ENCODE results near the gene TBCD.

Gene TBCD

GRCh38 chr17:82915010-82915756 is 163.3 kb downstream of the TBCD start:
- Histone ChIP-seq H3K27ac (ENCODE audit: low read depth, low read length) (no peak overlapping the region), H3K9ac (ENCODE audit: low read depth, low read length) (no peak overlapping the region), H3K4me1 (ENCODE audit: control insufficient read depth, insufficient read depth, low read length) (no peaks in the 10 kb centered on the region)

GRCh38 chr17:82915757-82916027 is 163.8 kb downstream of the TBCD start:
- Histone ChIP-seq H3K4me3 (ENCODE audit: low read depth, low read length) (no peak overlapping the region), H3K9ac (ENCODE audit: low read depth, low read length) (no peak overlapping the region), H3K9me3 (ENCODE audit: control insufficient read depth, insufficient read depth, low read length) (no peaks in the 10 kb centered on the region), H3K27ac (ENCODE audit: low read depth, low read length) (no peak overlapping the region), H3K36me3 (ENCODE audit: control insufficient read depth, insufficient read depth, low read length) (peaks cover 26% of the 10 kb centered on the region), H3K4me1 (ENCODE audit: control insufficient read depth, insufficient read depth, low read length) (no peaks in the 10 kb centered on the region), H3K27me3 (ENCODE audit: control insufficient read depth, insufficient read depth, low read length) (no peaks in the 10 kb centered on the region)

More at GRCh38 chr17:82915010-82915756, 163.3 kb downstream of the TBCD start:
- peaks cover 25% of the 10 kb centered on the region for H3K36me3 ChIP-seq (ENCODE audit: control insufficient read depth, insufficient read depth, low read length)
- H3K4me3 ChIP-seq (ENCODE audit: low read depth, low read length) = no peak overlapping the region
- no peaks in the 10 kb centered on the region for H3K27me3 ChIP-seq (ENCODE audit: control insufficient read depth, insufficient read depth, low read length)
- H3K9me3 ChIP-seq (ENCODE audit: control insufficient read depth, insufficient read depth, low read length) = no peaks in the 10 kb centered on the region

GRCh38 chr17:82917699-82918345 is 166.0 kb downstream of the TBCD start:
- Histone ChIP-seq H3K36me3 (ENCODE audit: control insufficient read depth, insufficient read depth, low read length) (peaks cover 29% of the 10 kb centered on the region), H3K9me3 (ENCODE audit: control insufficient read depth, insufficient read depth, low read length) (no peaks in the 10 kb centered on the region), H3K4me3 (ENCODE audit: low read depth, low read length) (no peak overlapping the region), H3K27ac (ENCODE audit: low read depth, low read length) (no peak overlapping the region), H3K4me1 (ENCODE audit: control insufficient read depth, insufficient read depth, low read length) (no peaks in the 10 kb centered on the region), H3K27me3 (ENCODE audit: control insufficient read depth, insufficient read depth, low read length) (no peaks in the 10 kb centered on the region), H3K9ac (ENCODE audit: low read depth, low read length) (no peak overlapping the region)

GRCh38 chr17:82918508-82918907 is 166.6 kb downstream of the TBCD start:
- peaks cover 28% of the 10 kb centered on the region for H3K36me3 ChIP-seq (ENCODE audit: control insufficient read depth, insufficient read depth, low read length)
- no peak overlapping the region for H3K27ac ChIP-seq (ENCODE audit: low read depth, low read length)
- H3K9ac ChIP-seq (ENCODE audit: low read depth, low read length) = no peak overlapping the region
- H3K9me3 ChIP-seq (ENCODE audit: control insufficient read depth, insufficient read depth, low read length) = no peaks in the 10 kb centered on the region
- no peak overlapping the region for H3K4me3 ChIP-seq (ENCODE audit: low read depth, low read length)
- H3K4me1 ChIP-seq (ENCODE audit: control insufficient read depth, insufficient read depth, low read length) = no peaks in the 10 kb centered on the region
- no peaks in the 10 kb centered on the region for H3K27me3 ChIP-seq (ENCODE audit: control insufficient read depth, insufficient read depth, low read length)

GRCh38 chr17:82920150-82920549 is 168.3 kb downstream of the TBCD start:
- Histone ChIP-seq H3K27ac (ENCODE audit: low read depth, low read length) (no peak overlapping the region), H3K9me3 (ENCODE audit: control insufficient read depth, insufficient read depth, low read length) (no peaks in the 10 kb centered on the region), H3K9ac (ENCODE audit: low read depth, low read length) (no peak overlapping the region), H3K27me3 (ENCODE audit: control insufficient read depth, insufficient read depth, low read length) (no peaks in the 10 kb centered on the region), H3K4me1 (ENCODE audit: control insufficient read depth, insufficient read depth, low read length) (no peaks in the 10 kb centered on the region), H3K4me3 (ENCODE audit: low read depth, low read length) (no peak overlapping the region), H3K36me3 (ENCODE audit: control insufficient read depth, insufficient read depth, low read length) (peaks cover 44% of the 10 kb centered on the region)

GRCh38 chr17:82920715-82921114 is 168.8 kb downstream of the TBCD start:
- no peaks in the 10 kb centered on the region for H3K27me3 ChIP-seq (ENCODE audit: control insufficient read depth, insufficient read depth, low read length)
- H3K4me1 ChIP-seq (ENCODE audit: control insufficient read depth, insufficient read depth, low read length) = no peaks in the 10 kb centered on the region
- no peak overlapping the region for H3K4me3 ChIP-seq (ENCODE audit: low read depth, low read length)
- peaks cover 50% of the 10 kb centered on the region for H3K36me3 ChIP-seq (ENCODE audit: control insufficient read depth, insufficient read depth, low read length)
- H3K9ac ChIP-seq (ENCODE audit: low read depth, low read length) = no peak overlapping the region
- no peak overlapping the region for H3K27ac ChIP-seq (ENCODE audit: low read depth, low read length)
- no peaks in the 10 kb centered on the region for H3K9me3 ChIP-seq (ENCODE audit: control insufficient read depth, insufficient read depth, low read length)

GRCh38 chr17:82921426-82921825 is 169.6 kb downstream of the TBCD start:
- no peak overlapping the region for H3K9ac ChIP-seq (ENCODE audit: low read depth, low read length)
- peaks cover 54% of the 10 kb centered on the region for H3K36me3 ChIP-seq (ENCODE audit: control insufficient read depth, insufficient read depth, low read length)
- no peaks in the 10 kb centered on the region for H3K9me3 ChIP-seq (ENCODE audit: control insufficient read depth, insufficient read depth, low read length)
- no peak overlapping the region for H3K4me3 ChIP-seq (ENCODE audit: low read depth, low read length)
- no peaks in the 10 kb centered on the region for H3K27me3 ChIP-seq (ENCODE audit: control insufficient read depth, insufficient read depth, low read length)
- no peak overlapping the region for H3K27ac ChIP-seq (ENCODE audit: low read depth, low read length)
- H3K4me1 ChIP-seq (ENCODE audit: control insufficient read depth, insufficient read depth, low read length) = no peaks in the 10 kb centered on the region

- Histone ChIP-seq H3K9me3 (ENCODE audit: control insufficient read depth, insufficient read depth, low read length) (no peaks in the 10 kb centered on the region), H3K27me3 (ENCODE audit: control insufficient read depth, insufficient read depth, low read length) (no peaks in the 10 kb centered on the region), H3K27ac (ENCODE audit: low read depth, low read length) (no peak overlapping the region), H3K4me1 (ENCODE audit: control insufficient read depth, insufficient read depth, low read length) (no peaks in the 10 kb centered on the region), H3K4me3 (ENCODE audit: low read depth, low read length) (no peak overlapping the region), H3K9ac (ENCODE audit: low read depth, low read length) (no peak overlapping the region; the same call in 1 of the 2 replicates), H3K36me3 (ENCODE audit: control insufficient read depth, insufficient read depth, low read length) (peaks cover 66% of the 10 kb centered on the region)
These were observed 170.8 kb downstream of the TBCD start for GRCh38 chr17:82922646-82923045.

GRCh38 chr17:82923366-82924113 is 171.7 kb downstream of the TBCD start:
- Histone ChIP-seq H3K4me1 (ENCODE audit: control insufficient read depth, insufficient read depth, low read length) (no peaks in the 10 kb centered on the region), H3K27me3 (ENCODE audit: control insufficient read depth, insufficient read depth, low read length) (no peaks in the 10 kb centered on the region), H3K36me3 (ENCODE audit: control insufficient read depth, insufficient read depth, low read length) (peaks cover 74% of the 10 kb centered on the region), H3K9me3 (ENCODE audit: control insufficient read depth, insufficient read depth, low read length) (no peaks in the 10 kb centered on the region), H3K4me3 (ENCODE audit: low read depth, low read length) (no peak overlapping the region), H3K27ac (ENCODE audit: low read depth, low read length) (no peak overlapping the region), H3K9ac (ENCODE audit: low read depth, low read length) (no peak overlapping the region)

GRCh38 chr17:82924214-82924613 is 172.3 kb downstream of the TBCD start:
- Histone ChIP-seq H3K36me3 (ENCODE audit: control insufficient read depth, insufficient read depth, low read length) (peaks cover 81% of the 10 kb centered on the region), H3K27me3 (ENCODE audit: control insufficient read depth, insufficient read depth, low read length) (no peaks in the 10 kb centered on the region), H3K4me3 (ENCODE audit: low read depth, low read length) (no peak overlapping the region), H3K9ac (ENCODE audit: low read depth, low read length) (no peak overlapping the region), H3K27ac (ENCODE audit: low read depth, low read length) (no peak overlapping the region), H3K9me3 (ENCODE audit: control insufficient read depth, insufficient read depth, low read length) (no peaks in the 10 kb centered on the region), H3K4me1 (ENCODE audit: control insufficient read depth, insufficient read depth, low read length) (no peaks in the 10 kb centered on the region)

- Histone ChIP-seq H3K27ac (ENCODE audit: low read depth, low read length) (no peak overlapping the region), H3K36me3 (ENCODE audit: control insufficient read depth, insufficient read depth, low read length) (peaks cover 81% of the 10 kb centered on the region), H3K9ac (ENCODE audit: low read depth, low read length) (no peak overlapping the region), H3K4me1 (ENCODE audit: control insufficient read depth, insufficient read depth, low read length) (no peaks in the 10 kb centered on the region), H3K4me3 (ENCODE audit: low read depth, low read length) (no peak overlapping the region), H3K9me3 (ENCODE audit: control insufficient read depth, insufficient read depth, low read length) (no peaks in the 10 kb centered on the region), H3K27me3 (ENCODE audit: control insufficient read depth, insufficient read depth, low read length) (no peaks in the 10 kb centered on the region)
These were observed 172.9 kb downstream of the TBCD start for GRCh38 chr17:82924812-82925211.
